HG02943 (cell line): ENCODE results near the gene SLC32A1.

ENCODE experiments used
- ATAC-seq: cut with Tn5 transposase; IDR thresholded peaks from one replicate; pipeline ENCODE4 v1.9.1; 2021; ENCODE audit warnings: mild to moderate bottlenecking, low read depth, moderate library complexity; ENCODE audit not compliant: unreplicated experiment

Gene SLC32A1

DNA sequence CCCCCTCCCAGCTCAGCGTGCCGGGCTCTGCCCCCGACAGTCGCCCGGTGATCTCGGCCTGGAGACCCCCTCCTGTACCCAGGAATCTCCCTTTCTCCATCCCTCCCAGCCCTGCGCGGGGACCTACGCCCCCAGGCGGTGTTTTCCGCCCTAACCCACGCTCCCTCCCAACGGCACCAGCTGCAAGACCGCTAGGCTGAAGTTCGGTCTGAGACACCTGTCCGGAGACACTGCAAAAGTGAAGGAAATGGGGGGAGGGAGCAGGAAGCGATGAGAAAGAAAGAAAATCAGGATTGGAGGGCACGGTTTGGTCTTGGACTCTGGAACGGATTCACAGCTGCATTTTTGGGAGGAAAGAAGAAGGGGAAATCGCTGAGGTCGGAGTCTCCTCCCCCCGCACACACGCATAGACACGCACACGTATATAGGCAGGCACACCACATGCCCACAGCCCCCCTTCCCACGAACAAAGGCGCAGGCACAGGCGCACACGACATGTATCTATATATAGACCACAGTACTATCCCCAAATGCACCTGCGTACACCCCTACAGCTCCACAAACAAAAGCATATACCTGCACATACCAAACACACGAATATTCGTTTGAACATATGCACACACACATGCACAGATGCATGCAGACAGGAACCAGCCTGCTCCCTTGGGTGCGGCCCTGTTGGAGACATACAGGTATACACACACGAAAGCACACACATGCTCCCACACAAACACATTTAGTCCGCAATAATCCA, 1.0 kb downstream of the SLC32A1 start:
- no peak for ATAC-seq

DNA sequence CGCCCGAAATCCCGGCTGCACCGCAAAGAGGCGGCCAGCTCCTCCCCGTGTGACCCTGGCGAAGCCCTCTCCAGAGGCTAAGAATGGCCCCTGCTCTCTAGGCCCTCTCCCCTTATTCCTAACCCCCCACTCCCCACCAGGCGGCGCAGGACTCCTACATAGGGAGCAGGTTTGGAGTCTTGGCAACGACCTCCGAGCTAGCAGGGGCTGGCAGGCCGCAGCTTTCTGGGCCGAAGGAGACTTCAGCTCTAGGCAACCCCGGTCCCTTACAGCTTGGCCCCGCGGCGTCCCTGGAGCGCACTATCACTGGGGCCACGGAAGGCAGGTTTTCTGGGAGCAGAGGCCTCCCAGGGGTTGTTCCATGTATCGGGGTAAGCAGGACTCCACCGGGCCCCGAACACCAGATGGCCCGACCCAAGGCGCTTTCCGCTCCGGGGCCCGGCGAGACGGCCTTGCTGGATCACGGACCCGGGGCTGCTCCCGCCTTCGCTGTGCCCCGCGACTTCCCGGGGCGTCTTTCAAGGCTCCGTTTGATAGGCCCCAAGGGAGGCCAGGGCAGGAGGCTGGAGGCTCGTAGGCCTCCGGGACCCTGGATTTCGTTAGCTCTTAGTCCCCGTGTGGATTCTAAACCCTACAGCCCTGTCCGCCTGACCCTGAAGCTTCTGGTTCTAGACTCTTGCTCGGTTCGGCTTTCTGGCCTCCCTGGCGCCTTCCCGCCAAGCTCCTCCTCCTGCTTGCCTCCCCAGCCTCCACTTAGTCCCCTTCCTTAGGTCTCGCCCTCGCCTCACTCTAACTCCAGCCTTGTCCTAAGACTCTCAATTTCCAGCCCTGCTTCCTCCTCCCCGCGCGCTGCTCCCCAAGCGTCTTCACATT, 1.9 kb downstream of the SLC32A1 start:
- no peak for ATAC-seq

DNA sequence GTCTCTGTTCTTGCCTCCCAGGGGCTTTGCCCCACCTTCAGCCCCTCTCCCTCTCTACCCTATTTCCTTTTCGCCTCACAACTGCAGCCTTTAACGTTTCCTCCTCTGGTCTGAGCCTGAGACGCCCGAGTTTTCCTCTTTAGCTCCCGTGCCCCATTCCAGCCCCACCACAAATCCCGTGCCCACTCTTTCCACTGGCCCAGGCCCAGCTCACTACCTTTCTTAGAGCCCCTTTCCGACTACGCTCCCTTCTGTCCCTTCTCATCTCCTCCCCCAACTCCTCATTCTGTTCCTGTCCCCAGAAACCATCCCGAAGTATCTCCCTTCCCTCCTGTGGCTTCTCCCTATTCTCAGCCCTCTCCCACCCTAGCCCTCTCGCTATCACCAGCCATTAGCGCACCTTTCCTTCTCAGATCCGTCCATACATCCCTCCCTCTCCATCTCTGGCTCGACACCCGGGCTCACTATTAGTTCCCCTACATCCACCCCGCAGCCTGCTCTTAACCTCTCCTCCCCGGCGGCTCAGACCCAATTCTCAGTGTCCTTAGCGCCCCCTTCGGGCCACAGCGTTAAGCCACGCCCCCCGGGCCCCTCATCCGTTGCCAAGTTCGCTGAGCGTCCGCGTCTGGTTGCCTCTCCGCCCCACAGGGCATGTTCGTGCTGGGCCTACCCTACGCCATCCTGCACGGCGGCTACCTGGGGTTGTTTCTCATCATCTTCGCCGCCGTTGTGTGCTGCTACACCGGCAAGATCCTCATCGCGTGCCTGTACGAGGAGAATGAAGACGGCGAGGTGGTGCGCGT, 2.7 kb downstream of the SLC32A1 start:
- no peak for ATAC-seq

DNA sequence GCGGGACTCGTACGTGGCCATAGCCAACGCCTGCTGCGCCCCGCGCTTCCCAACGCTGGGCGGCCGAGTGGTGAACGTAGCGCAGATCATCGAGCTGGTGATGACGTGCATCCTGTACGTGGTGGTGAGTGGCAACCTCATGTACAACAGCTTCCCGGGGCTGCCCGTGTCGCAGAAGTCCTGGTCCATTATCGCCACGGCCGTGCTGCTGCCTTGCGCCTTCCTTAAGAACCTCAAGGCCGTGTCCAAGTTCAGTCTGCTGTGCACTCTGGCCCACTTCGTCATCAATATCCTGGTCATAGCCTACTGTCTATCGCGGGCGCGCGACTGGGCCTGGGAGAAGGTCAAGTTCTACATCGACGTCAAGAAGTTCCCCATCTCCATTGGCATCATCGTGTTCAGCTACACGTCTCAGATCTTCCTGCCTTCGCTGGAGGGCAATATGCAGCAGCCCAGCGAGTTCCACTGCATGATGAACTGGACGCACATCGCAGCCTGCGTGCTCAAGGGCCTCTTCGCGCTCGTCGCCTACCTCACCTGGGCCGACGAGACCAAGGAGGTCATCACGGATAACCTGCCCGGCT, 3.4 kb downstream of the SLC32A1 start:
- no peak for ATAC-seq

DNA sequence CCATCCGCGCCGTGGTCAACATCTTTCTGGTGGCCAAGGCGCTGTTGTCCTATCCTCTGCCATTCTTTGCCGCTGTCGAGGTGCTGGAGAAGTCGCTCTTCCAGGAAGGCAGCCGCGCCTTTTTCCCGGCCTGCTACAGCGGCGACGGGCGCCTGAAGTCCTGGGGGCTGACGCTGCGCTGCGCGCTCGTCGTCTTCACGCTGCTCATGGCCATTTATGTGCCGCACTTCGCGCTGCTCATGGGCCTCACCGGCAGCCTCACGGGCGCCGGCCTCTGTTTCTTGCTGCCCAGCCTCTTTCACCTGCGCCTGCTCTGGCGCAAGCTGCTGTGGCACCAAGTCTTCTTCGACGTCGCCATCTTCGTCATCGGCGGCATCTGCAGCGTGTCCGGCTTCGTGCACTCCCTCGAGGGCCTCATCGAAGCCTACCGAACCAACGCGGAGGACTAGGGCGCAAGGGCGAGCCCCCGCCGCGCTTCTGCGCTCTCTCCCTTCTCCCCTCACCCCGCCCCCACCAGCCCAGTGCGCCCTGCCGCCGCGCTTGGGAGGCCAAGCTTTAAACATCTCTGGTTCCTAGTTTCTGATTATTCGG, 4.0 kb downstream of the SLC32A1 start:
- no peak for ATAC-seq

DNA sequence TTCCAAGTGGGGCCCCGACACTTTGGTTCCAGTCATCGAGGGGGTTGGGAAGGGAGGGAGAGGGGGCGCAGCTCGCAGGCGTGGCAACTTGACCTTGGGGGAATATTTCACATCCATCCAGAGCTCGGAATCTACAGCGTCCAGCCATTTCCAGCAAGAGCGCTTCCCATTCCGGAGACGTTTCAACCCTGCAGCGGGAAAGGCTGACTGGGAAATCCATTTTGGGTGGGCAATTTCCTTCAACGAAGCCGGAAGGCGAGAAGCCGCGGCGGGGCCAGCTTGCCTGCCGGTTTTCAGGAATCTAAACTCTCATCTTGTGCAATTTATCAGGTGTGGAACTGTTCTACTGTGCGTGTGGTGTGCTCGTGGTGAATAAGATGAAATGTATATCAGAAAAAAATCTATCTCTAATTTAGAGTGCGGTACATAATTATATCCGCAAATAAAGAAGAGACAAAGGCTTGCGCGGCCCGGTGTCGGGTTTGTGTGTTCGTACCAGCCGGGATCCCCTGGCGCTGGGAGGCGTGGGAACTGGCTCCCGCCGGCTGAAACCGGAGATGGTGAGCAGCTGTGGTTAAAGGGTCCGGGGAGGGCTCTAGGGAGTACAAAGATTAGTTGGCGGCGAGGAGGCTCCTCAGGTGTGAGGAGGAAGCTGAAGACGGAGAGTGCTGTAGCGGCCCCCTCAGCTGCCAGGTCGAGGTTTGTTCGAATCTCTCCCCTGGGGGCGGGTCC, 4.8 kb downstream of the SLC32A1 start:
- no peak for ATAC-seq

DNA sequence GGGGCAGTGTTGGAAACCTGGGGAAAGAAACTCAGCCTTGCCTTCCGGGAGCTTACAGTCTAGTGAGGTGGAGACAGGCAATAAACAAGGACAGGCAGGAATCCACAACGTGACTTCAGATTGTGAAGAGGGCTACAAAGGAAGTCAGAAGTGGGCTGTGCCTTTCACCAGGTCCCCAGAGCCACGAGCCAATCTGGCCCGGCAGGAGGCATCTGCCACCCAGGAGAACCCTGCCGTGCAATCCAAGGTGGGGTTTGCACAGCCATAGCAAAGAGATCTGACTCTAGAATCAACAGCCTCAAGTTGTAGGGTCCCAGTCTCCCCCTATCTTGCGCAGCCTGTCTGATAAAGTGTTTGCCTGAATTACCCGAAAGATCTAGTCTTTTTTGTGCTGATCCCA, 5.5 kb downstream of the SLC32A1 start:
- no peak for ATAC-seq

DNA sequence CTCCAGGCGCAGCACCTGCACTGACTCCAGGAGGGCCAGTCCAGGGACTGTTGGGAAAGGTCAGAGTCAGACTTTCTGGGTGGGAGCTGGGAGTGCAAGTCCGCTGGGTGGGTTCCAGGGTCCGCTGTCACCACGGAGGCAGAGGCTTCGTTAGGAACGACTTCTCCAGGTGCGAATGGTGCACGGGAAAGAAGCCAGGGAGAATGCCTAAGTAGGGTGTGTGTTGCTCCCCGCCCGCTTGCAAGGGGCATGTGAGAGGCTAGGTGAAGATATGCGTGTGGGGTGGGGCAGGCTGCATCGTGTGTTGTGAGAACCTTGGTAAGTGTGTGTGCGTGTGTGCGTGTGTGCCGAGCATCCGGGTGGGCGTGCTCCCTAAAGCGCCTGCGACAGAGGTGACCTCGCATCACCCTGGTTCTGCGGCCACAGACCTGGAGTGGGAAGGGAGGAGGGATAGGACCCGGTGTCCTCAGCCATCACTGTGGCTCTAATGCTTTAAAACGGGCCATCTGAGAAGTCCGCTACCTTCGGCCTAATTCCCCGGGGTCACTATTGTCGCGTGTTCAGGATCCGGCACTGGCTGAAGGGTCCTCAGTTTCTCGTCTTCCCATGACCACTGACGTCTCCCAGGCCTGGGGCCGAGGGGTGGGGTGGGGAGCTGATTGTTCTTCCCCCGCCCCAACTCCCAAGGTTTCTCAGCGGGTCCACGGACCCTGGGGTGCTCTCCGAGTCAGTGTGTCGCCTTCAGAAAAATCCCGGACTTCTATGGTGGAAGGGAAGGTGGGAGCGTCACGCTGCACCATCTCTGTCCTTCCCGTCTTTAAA, 6.1 kb downstream of the SLC32A1 start:
- ATAC-seq, result no peak

DNA sequence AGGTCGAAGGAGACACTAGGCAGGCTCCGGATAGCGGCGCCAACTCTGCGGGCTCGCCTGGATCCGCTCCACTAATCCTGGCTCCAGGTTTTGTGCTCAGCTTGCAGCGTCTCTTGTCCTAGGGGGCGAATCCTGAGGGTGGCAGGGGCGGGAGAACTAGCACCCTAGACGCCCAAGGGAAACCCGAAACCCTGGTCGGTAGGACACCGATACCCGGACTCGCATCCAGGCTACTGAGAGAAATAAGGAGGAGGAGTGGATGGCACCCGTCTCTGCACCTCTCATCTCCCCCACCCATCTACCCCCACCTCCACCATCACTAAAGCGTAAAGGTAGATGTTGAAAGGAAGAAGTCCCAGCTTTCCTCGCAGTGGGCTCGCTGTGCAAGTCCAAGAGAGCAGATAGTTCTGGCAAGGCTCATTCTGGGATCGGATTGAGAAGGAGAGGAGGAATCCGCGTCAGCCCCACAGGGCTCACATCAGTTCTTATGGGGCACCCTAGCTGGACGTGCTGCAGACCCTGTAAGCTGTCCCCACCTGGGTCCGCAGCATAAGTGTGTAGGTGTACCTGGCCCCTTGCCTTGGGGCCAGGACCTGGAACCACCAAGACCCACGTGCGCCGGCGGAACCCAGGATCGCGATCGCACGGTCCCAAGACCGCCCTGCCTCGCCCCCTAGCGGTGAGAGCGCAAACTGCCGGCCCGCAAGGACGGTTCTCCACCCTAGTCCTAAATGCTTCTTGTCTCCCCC, 6.9 kb downstream of the SLC32A1 start:
- ATAC-seq, result no peak

DNA sequence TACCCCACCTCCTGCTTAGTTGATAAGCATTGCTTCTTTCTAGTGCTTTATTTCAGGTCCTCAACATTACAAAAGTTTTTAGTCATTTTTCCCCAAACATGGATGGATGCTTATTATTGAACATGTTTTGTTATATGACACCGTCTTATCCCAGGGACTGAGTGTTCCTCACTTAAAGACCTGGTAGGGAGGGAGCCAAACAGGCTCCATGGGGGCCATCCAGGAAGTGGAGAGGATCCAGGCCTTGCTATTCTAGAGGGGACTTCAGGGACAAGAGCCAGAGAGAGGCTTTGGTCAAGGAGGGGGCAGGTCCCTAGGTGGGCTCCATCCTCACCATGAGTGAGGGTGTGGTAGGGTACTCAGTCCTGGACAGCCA, 7.4 kb downstream of the SLC32A1 start:
- ATAC-seq, result no peak

DNA sequence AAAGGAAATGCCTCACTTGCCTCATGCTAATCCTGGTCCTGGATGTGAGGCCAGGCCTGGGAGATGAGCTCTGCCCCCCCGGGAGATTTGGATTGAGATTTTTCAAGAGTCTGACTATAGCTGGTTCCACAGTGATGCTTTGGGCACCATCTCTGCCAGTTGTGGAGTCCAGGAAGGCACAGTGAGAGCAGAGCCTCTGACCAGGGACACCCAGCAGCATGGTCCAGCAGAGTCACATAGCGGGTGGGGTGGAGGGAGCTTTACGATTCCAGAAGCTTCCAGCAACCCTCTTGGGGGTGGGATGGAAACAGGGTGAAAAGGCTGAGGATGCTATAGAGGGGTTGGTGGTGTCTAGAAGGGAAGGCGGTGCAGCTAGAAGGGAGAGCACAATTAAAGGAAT, 8.7 kb downstream of the SLC32A1 start:
- ATAC-seq, result no peak

DNA sequence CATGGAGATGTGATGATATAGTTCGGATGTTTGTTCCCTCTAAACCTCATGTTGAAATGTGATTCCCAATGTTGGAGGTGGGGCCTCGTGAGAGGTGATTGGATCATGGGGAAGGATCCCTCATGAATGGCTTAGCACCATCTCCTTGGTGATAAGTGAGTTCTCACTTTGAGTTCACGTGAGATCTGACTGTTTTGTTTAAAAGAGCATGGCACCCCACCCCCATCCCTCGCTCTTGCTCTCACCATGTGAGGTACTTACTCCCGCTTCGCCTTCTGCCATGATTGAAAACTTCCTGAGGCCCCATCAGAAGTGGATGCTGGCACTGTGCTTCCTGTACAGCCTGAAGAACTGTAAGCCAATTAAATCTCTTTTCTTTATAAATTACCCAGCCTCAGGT, 10.9 kb downstream of the SLC32A1 start:
- ATAC-seq, result no peak

DNA sequence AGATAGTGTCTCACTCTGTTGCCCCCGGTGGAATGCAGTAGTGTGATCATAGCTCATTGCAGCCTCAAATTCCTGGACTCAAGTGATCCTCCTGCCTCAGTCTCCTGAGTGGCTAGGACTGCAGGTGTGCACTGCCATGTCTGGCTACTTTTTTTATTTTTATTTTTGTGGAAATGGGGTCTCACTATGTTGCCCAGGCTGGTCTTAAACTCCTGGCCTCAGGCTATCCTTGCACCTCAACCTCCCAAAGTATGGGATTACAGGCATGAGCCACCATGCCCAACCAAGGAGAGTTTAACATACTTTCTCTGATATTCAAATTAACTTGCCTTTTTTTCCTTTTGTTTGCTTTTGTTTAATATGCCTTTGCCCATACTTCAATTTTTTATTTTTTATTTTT, 13.6 kb downstream of the SLC32A1 start:
- ATAC-seq, result no peak

DNA sequence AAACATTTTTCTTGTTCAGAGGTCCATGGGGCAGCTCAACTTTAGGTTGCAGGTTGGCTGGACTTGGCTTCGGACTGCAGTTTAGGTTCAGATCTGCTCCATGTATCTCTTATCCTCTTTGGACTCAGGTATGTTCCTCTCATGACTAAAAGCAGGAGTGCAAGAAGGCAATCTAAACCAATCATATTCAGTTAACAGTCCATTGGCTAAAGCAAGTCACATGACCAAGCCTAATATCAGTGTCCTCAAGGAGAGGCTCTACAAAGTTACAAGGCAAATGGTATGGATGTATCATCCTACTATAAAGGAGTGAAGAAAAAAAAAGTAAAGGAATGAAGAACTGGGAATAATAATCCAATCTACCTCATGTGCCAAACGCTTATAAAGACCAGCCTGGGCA, 21.5 kb downstream of the SLC32A1 start:
- ATAC-seq, result no peak

DNA sequence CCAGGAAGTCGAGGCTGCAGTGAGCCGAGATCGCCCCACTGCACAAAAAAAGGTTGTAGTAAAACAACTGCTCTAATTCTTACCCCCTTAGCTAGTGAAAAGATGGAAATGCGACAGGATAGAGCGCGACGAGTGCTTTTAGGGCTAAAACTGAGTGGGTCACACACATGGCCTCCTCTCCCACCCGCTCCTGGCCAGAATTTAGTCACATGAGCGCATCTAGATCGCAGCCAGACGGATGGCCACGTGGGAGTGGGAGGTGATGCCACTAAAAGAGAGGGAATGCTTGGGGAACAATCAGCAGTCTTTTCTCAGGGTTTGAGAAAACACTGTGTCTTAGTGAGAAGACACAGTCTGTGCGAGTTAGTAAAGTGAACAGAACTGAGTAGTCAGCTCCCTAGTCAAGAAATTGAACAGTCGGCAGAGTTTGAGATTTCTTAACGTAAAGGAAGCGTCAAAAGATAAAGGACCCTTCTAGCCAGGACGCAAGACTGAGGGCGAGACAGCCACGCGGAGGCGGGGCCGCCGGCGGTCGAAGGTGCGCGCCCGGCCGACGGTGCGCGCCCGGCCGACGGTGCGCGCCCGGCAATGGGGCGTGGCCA, 23.3 kb downstream of the SLC32A1 start:
- ATAC-seq, result no peak

DNA sequence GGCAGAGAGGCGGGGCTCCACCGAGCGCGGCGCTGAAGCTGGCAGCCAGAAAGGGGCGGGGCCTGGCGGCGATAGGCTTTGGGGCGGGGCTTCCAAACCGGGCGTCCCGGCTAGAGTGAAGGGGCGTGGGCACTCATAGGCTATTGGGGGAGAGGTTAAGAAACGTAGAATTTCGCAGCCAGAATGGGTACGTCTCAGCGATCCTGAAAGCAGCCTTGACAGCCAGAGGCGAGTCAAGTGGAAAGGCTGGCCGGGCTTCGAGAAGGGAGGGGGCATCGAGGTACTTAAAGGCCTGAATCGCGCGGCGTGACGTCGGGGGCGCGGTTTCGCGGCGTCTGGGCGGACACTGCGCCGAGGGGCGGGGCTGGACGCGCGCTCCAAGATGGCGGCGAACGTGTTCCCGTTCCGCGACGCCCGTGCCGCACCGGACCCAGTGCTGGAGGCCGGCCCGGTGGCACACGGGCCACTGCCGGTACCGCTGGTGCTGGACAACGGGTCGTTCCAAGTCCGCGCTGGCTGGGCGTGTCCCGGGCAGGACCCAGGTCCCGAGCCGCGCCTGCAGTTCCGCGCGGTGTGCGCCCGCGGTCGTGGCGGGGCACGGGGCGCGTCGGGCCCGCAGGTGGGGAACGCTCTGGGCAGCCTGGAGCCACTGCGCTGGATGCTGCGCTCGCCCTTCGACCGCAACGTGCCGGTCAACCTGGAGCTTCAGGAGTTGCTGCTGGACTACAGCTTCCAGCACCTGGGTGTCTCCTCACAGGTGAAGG, 24.0 kb downstream of the SLC32A1 start, which contains the start of gene ACTR5:
Gene ACTR5 (plus strand): TSS at position 364 of the 764 bp plus-strand sequence. CDS start 19 bp downstream, at position 383.
- ATAC-seq, result peak; percentile 76

DNA sequence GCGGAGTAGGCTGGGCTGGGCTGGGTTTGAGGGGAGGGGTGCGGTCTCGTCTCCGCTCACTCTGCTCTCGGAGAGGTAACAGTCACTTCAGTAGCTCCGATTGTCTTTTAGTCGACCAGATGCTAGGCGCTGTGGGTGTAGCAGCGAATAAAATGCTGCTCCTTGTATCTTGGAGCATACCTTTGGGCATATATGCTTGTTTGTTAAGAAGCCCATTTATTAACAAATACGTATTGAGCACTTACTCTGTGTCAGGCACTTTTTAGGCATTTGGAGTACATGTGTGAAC, 24.5 kb downstream of the SLC32A1 start:
- peak; percentile 40 for ATAC-seq
